ENCODE data around the gene ZNF567.
"Not testable (repeated sequence)": the region's sequence is repeated elsewhere in the genome, so short reads cannot be mapped to it uniquely, and the experiment has no call there.

Gene ZNF567

DNA sequence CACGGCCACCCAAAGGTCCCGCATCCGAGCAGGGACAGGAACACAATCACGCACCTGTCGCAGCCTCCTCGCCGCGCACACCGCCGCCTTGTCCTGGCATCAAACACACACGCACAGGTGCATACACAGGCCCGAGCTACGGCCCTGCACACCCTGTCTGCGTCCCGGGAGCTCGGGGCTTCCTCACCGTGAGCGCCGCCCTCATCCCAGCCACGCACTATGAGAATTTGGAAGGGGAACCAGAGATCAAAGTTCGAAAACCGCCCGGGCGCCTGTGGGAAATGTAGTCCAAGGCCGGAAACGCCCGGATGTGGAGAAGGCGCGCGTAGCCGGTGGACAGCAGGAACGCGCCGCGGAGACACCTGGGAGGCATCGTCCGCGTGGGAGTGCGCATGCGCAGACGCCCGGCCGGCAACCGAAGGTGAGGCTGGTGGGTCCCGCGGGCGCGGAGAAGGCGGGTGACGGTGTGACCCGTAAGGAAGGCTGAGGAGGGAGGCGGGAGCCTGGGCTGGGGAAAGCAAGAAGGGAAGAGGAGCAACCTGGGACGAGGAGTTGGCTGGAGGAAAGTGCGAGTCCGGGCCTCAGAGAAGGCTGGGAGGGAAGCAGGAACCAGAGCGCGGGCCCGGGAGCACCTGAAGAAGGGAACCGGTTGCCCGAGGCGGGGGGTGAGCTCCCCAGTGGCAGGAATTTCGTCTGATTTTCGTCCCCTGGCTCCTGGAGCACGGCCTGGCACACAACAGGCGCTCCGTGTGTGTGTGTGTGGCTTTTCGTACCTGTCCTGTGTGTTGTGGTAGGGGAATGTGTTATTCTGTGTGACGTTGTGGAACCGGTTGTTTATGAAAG, at the start of gene ZNF567:
ZNF567 (plus strand) TSS at position 399 of the 843 bp plus-strand sequence. CDS start 7,256 bp downstream, outside the sequence.
- peak; percentile 97 for DNase-seq (ENCODE audit: low spot score)

DNA sequence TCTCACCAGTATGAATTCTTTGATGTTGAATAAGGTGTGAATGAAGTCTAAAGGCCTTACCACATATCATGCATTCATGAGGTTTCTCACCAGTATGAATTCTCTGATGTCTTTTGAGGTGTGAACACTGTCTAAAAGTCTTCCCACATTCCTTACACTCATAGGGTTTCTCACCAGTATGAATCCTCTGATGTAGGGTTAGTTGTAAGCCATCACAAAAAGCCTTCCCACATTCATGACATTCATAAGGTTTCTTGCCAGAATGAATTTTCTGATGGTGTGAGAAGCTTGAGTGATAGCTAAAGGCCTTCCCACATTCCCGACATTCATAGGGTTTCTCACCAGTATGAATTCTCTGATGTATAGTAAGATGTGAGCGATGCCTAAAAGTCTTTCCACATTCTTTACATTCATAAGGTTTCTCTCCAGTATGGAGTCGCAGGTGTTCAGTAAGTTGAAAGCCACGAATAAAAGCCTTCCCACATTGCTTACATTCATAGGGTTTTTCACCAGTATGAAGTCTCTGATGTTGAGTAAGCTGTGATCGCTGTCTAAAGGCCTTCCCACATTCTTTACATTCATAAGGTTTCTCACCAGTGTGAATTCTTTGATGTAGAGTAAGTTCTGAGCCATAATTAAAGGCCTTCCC, 48.4 kb upstream of the ZNF567 start:
- DNase-seq (ENCODE audit: low spot score) = no peak

GRCh38 chr19:36646746-36647145, 40.7 kb upstream of the ZNF567 start:
- DNase-seq (ENCODE audit: low spot score) = no peak

GRCh38 chr19:36652958-36653357, 34.5 kb upstream of the ZNF567 start:
- no peak for DNase-seq (ENCODE audit: low spot score)

GRCh38 chr19:36665832-36666231, 21.6 kb upstream of the ZNF567 start:
- DNase-seq (ENCODE audit: low spot score) = no peak

DNA sequence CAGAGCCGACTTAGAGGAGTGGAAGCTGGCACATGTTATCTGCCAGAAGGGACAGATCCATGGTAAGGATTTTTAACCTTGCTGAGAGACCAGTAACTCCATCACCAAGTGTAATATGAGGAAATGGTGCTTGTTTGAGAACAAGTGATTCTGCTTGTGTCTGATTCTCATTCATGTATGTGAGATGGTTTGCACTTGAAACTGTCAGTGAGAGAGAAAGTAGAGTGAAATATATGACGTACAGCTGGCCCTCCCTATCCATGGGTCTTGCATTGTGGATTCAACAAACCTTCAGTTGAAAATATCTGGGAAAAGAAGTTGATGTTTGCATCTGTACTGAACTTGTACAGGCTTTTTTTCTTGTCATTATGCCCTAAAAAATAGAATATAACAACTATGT, 18.8 kb upstream of the ZNF567 start:
- no peak for DNase-seq (ENCODE audit: low spot score)

DNA sequence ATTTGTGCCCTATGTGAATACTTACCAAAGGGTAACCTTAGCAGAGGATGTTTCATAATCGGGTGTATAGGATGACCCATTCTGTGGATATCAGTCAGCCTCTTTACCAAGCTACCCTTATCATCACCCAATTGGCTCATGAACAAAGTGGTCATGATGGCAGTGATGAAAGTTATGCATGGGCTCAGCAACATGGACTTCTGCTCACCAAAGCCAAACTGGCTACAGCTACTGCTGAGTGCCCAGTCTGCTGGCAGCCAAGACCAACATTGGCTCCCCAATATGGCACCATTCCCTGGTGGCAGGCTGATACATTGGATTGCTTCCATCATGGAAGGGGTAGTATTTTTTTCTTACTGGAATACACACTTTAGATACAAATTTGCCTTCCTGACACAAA, 15.0 kb upstream of the ZNF567 start:
- no peak for DNase-seq (ENCODE audit: low spot score)

DNA sequence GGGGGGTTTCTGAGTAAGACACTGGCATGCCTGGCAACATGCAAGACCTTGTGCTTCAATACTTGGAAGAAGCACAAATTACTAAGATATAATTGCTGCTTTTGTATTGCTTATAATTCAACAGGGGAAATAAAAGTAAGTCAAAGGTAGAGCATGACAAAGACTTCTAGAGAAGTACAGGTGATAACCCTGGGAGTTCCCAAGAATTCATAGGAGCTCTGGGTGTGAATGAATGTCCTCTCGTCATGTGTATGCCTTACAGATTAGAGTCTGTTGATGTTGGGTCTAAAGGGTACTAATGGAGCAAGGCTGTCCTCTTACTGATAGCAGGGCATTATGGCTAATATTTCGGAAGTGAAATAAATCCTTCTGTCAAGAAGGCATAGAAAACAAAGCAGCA, 13.2 kb upstream of the ZNF567 start:
- no peak for DNase-seq (ENCODE audit: low spot score)

DNA sequence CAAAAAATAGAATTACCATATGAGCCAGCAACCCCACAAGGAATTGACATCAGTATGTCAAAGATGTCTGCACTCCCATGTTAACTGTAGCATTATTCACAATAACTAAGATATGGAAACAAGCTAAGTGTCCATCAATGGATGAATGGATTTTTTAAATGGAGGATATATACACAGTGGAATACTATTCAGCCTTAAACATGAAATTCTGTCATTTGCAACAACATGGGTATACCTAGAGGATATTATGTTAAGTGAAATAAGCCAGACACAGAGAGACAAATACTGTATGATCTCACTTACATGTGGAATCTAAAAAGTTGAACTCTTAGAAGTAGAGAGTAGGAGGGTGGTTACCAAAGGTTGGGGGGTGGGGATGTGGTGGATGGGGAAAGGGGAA, 8.0 kb upstream of the ZNF567 start:
- DNase-seq (ENCODE audit: low spot score) = no peak

DNA sequence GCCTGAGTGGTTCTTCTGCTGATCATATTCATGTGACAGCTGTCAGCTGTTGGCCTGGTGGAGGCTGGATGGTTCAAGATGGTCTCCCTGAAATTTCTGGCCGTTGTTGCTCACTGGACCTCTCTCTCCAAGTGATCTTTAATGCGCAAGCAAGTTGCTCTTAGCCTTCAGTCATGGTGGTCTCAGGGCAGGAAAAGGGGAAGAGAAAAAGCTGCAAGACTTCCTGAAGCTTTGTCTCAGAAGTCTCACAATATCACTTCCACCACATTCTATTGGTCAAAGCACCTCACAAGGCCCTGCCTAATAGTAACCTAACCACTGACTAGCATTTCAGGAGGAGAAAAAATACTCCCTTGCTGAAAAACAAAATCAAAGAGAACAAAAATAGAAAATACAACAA, 1.6 kb upstream of the ZNF567 start:
- DNase-seq (ENCODE audit: low spot score) = no peak

- no peak for DNase-seq (ENCODE audit: low spot score)
Measured at GRCh38 chr19:36686365-36687213, 823 bp upstream of the ZNF567 start.

DNA sequence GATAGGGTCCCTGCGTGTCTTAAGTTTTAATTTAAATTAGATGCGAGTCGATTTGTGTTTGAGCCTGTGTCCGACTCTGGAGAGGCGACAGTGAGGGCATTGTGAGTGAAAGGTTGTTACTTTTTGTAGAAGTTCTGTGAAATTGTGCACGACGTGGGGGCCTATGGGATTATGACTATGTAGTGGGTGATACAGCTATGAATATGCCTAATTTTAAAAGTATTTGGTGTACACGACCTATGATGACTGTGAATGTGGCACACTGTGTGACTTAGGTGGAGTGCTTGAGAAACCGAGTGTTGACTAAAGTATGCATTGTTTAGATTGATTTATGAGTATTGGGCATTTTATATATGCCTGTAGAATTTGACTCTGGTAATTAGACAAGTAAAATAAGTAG, 646 bp downstream of the ZNF567 start:
- DNase-seq (ENCODE audit: low spot score) = no peak

DNA sequence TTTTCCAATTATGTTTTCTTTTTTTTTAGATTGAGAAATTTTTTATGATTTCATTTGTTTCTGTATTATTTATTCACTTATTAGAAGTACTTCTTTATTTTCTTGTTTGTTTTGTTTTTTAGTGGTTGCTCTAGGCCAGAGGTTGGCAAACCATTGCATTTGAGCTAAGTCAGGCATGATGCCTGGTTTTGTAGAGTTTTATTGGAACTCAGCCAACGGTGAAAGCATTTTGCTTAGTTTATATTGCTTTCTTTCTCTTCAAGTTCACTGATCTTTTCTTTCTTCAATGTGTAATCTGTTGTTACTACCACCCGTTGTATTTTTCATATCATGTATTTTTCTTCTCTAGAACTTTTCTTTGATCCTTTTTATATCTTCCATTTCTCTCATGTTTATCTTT, 19.7 kb downstream of the ZNF567 start:
- no peak for DNase-seq (ENCODE audit: low spot score)

DNA sequence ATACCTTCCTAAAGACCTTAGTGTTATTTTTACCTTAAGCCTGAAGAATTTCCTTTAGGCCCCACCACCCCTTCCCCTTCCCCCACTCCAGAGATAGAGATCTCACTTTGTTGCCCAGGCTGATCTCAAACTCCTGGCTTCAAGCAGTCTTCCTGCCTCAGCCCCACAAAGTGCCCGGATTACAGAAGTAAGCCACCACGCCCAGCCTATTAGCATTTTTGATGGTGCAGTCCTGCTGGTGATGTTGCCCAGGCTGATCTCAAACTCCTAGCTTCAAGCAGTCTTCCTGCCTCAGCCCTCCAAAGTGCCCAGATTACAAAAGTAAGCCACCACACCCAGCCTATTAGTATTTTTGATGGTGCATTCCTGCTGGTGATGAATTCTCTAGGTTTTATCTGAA, 22.0 kb downstream of the ZNF567 start:
- no peak for DNase-seq (ENCODE audit: low spot score)

- no peak for DNase-seq (ENCODE audit: low spot score)
Measured at GRCh38 chr19:36719687-36720556, 32.5 kb downstream of the ZNF567 start.

DNA sequence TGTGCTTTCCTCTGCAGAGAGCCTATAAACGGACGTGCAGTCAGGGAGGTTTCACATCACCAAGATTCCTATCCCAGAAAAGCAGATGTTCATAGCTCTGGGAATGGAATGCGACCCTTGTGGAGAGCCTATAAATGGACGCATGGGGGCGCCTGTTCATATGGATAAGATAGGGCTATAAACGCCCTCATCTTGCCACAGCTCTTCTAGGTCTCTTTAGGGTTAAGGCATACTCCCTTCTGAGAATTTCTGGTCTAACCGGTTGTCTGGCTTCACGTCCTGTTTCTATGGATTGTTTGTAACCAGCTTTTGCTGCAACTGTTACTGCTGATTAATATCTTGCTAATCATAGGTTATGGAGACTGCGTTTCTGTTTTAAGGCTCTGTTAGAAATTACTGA, 48.8 kb downstream of the ZNF567 start:
- not testable (repeated sequence) for DNase-seq (ENCODE audit: low spot score)

GRCh38 chr19:36745870-36746269, 58.5 kb downstream of the ZNF567 start:
- DNase-seq (ENCODE audit: low spot score) = no peak

DNA sequence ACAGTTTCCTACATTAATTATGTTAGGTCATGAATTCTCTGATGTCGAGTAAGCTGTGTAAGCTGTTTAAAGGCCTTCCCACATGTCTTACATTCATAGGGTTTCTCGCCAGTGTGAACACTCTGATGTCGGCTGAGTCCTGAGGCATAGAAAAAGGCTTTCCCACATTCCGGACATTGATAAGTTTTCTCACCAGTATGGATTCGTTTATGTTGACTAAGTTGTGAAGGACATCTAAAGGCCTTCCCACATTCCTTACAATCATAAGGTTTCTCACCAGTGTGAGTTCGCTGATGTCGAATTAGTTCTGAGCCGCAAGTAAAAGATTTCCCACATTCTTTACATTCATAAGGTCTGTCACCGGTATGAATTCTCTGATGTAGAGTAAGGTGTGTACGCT, 60.3 kb downstream of the ZNF567 start:
- no peak for DNase-seq (ENCODE audit: low spot score)

DNA sequence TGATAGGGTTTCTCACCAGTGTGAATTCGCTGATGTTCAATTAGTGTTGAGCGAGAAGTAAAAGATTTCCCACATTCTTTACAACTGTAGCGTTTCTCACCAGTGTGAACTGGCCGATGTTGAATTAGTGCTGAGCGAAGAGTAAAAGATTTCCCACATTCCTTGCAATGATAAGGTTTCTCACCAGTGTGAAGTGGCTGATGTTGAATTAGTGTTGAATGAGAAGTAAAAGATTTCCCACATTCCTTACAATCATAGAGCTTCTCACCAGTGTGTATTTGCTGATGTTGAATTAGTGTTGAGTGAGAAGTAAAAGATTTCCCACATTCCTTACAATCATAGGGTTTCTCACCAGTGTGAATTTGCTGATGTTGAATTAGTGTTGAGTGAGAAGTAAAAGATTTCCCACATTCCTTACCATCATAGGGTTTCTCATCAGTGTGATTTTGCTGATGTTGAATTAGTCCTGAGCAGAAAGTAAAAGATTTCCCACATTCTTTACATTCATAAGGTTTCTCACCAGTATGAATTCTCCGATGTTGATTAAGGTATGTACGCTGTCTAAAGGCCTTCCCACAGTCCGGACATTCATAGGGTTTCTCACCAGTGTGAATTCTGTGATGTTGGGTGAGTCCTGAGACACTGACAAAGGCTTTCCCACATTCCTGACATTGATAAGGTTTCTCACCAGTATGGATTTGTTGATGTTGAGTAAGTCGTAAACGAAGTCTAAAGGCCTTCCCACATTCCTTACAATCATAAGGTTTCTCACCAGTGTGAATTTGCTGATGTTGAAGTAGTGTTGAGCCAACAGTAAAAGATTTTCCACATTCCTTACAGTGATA, 61.2 kb downstream of the ZNF567 start:
- DNase-seq (ENCODE audit: low spot score) = no peak

DNA sequence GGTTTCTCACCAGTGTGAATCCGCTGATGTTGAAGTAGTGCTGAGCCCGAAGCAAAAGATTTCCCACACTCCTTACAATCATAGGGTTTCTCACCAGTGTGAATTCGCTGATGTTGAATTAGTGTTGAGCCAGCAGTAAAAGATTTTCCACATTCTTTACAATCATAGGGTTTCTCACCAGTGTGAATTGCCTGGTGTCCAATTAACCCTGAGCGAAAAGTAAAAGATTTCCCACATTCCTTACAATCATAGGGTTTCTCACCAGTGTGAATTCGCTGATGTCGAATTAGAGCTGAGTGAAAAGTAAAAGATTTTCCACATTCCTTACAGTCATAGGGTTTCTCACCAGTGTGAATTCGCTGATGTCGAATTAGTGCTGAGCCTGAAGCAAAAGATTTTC, 62.2 kb downstream of the ZNF567 start:
- DNase-seq (ENCODE audit: low spot score) = not testable (repeated sequence)

All from CD4-positive, alpha-beta T cell treated with Interleukin-2 at 100 ng/mL for 4 hours (primary cell).